Renal pelvis (tissue), 4 donors: ENCODE measurements around the gene EFCAB3. TPM values are rescaled to one million over a fixed set of nuclear protein-coding genes. Genes with fewer than 3 reads are reported as not detected.
"Not testable (repeated sequence)": the region's sequence is repeated elsewhere in the genome, so short reads cannot be mapped to it uniquely, and the experiment has no call there.

Source experiments
- DNase-seq: peaks from one replicate; pipeline ENCODE4 v3.0.0-alpha.2; 2013
- polyA plus RNA-seq, 3 donors: library from polyadenylated mRNA; unstranded; fragments of 120-200 nt; gene quantifications; one replicate each; pipeline ENCODE4 v1.2.1, GENCODE V29; 2013; ENCODE audit not compliant: insufficient read length in 3 of 3

EFCAB3 gene
- polyA plus RNA-seq, 3 donors, result 0.25 to 0.26 TPM; not detected in 1

DNA sequence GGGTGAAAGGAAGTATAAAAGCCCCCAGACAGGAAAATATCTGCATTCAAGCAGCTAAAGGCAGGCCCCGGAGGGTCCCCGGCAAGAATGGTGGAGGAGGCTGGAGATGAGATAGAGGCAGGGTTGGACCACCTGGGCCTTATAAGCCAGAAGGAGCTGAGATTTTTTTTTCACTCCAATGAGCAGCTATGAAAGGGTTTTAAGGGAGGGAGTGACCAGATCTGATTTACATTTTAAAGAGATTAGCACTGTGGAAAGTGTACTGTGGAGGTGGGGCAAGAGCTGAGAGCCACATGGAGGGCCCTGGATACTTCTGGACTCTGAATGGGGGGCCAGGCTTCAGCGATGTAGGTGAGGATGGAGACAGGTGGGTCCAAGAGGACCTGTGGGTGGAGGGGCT is 84.1 kb downstream of the EFCAB3 start:
- DNase-seq, result not testable (repeated sequence)

DNA sequence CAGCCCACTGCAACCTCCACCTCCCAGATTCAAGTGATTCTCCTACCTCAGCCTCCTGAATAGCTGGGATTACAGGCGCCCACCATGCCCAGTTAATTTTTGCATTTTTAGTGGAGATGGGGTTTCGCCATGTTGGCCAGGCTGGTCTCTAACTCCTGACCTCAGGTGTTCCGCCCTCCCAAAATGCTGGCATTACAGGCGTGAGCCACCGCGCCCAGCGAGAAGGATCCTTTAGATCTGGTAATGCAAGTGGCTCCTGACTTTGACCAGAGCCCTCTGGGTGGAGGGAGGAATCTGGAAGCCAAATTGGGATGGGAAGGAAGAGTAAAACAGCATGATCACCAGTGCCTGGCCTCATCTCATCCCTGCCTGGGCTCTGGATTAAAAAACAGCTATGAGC is 84.9 kb downstream of the EFCAB3 start:
- not testable (repeated sequence) for DNase-seq

Other genes starting within 250 kb of the EFCAB3 start
- gene METTL2A, start 43.3 kb downstream of the EFCAB3 start, polyA plus RNA-seq, result 10 to 100 TPM; 19.5 to 26.9 (median 21.3) TPM
- 10 to 100 TPM; 59.0 to 72.3 (median 61.2) TPM for gene TLK2, start 98.3 kb downstream of the EFCAB3 start, polyA plus RNA-seq
- 10 to 100 TPM; 57.8 to 80.6 (median 79.6) TPM for gene MRC2, start 247.1 kb downstream of the EFCAB3 start, polyA plus RNA-seq